Activated naive CD4-positive, alpha-beta T cell treated with anti-CD3 and anti-CD28 coated beads, Interleukin-2, amount 10 ng/mL, durations not matched to agents 7 days and 5 days (primary cell): ENCODE measurements around the gene TMEM131.
"Not testable (repeated sequence)": the region's sequence is repeated elsewhere in the genome, so short reads cannot be mapped to it uniquely, and the experiment has no call there.

Experiments
- CTCF ChIA-PET: fragments of 350-600 bp; sonication (Branson Sonifier 250); formaldehyde crosslinking; loops from one replicate; lab custom pipeline; 2021; ENCODE audit warnings: antibody characterized with exemption; lab: Charles Lee
- DNase-seq: peaks from one replicate; pipeline ENCODE4 v3.0.0-alpha.2; 2020
- H3K27ac Mint-ChIP-seq: one replicate; pipeline ENCODE4 v1.8.0; 2021; ENCODE audit warnings: mild to moderate bottlenecking, moderate library complexity, mixed read lengths
- H3K27me3 Mint-ChIP-seq: one replicate; pipeline ENCODE4 v1.8.0; 2021; ENCODE audit warnings: mild to moderate bottlenecking, mixed read lengths
- H3K36me3 Mint-ChIP-seq: one replicate; pipeline ENCODE4 v1.8.0; 2021; ENCODE audit warnings: mixed read lengths
- H3K4me1 Mint-ChIP-seq: one replicate; pipeline ENCODE4 v1.8.0; 2021; ENCODE audit warnings: mixed read lengths
- H3K4me3 Mint-ChIP-seq: one replicate; pipeline ENCODE4 v1.8.0; 2021; ENCODE audit warnings: mild to moderate bottlenecking, moderate library complexity, mixed read lengths
- H3K9me3 Mint-ChIP-seq: one replicate; pipeline ENCODE4 v1.8.0; 2021; ENCODE audit warnings: mixed read lengths

TMEM131 gene

DNA sequence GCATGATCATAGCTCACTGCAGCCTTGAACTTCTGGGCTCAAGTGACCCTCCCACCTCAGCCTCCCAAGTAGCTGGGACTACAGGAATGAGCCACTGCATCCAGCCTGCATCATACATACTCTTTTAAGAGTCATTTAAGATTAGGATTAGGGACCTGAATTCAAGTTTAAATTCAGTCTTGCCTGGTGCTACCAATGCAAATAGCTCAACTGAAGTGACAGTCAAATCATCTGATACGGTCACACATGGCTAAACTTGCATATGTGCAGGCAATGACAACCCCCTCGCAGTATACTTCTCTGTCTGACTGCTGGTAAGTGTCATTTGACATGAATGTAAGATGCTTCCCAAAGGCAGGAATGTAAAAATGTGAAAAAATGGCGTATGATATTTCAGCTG, 31.8 kb upstream of the TMEM131 start:
- H3K4me1 Mint-ChIP-seq = peaks cover 26% of the 10 kb centered on the region
- H3K4me3 Mint-ChIP-seq = no peak overlapping the region
- no peaks in the 10 kb centered on the region for H3K36me3 Mint-ChIP-seq
- CTCF ChIA-PET = no interaction called here
- H3K27me3 Mint-ChIP-seq = peaks cover 9% of the 10 kb centered on the region
- no peak for DNase-seq
- no peak overlapping the region for H3K27ac Mint-ChIP-seq
- H3K9me3 Mint-ChIP-seq = no peaks in the 10 kb centered on the region

DNA sequence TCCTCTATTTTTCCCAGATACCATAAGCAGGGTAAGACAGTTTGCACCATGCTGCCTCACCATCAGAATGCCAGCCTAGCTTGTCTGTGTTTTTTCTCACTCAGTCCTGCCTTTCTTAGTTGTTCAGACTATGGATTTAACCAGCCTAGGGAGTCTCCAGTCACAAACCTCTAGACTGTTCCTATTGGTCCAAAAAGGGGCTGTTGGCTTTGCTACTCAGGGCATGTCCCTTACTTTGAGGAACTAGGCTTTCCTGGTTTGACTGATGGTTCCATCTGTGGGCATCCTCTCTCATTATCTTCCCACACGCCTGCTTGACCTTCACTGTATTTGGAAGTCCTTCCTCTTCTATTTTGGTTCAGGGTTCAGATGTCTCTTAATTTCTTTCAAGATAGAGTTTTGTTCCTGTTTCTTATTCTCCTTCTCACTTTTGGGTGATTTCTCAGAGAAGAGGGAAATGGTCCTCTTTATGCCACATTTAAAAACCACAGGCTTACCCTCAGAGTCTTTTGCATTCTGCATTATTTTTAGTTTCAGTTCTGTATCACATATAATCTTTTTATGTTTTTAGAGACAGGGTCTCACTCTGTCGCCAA, 31.3 kb upstream of the TMEM131 start:
- peaks cover 26% of the 10 kb centered on the region for H3K4me1 Mint-ChIP-seq
- H3K4me3 Mint-ChIP-seq = no peak overlapping the region
- H3K9me3 Mint-ChIP-seq = no peaks in the 10 kb centered on the region
- CTCF ChIA-PET = interaction anchor here (1.2 kb wide), 1 partner anchor 28 kb away, joined by 3 read pairs; no protein-coding TSS in a partner anchor
- no peak overlapping the region for H3K27ac Mint-ChIP-seq
- H3K36me3 Mint-ChIP-seq = no peaks in the 10 kb centered on the region
- no peak for DNase-seq
- H3K27me3 Mint-ChIP-seq = peaks cover 9% of the 10 kb centered on the region

DNA sequence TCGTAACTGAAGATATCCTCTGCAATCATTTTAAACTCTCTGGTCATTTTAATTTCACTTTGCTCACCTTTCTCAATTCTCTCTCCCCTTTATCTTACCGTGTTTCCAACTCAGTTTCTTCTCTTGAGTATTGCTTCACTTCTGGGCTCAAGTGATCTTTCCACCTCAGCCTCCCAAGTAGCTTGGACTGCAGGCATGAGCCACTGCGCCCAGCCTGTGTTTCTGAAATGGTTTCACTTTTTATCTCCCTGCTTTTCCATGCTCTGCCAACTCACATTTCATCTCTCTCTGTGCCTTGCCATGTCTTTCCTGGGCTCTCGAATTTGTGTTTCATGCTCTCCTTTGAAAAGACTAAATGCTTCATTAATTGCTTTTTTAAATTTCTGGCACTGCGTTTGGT, 30.5 kb upstream of the TMEM131 start:
- no peak for DNase-seq
- H3K36me3 Mint-ChIP-seq = no peaks in the 10 kb centered on the region
- peaks cover 9% of the 10 kb centered on the region for H3K27me3 Mint-ChIP-seq
- H3K9me3 Mint-ChIP-seq = no peaks in the 10 kb centered on the region
- peaks cover 26% of the 10 kb centered on the region for H3K4me1 Mint-ChIP-seq
- CTCF ChIA-PET = interaction anchor here (1.1 to 1.5 kb wide), 3 partner anchors 10 to 27 kb away, joined by 3 to 6 read pairs (median 3); no protein-coding TSS in a partner anchor
- no peak overlapping the region for H3K4me3 Mint-ChIP-seq
- H3K27ac Mint-ChIP-seq = no peak overlapping the region

DNA sequence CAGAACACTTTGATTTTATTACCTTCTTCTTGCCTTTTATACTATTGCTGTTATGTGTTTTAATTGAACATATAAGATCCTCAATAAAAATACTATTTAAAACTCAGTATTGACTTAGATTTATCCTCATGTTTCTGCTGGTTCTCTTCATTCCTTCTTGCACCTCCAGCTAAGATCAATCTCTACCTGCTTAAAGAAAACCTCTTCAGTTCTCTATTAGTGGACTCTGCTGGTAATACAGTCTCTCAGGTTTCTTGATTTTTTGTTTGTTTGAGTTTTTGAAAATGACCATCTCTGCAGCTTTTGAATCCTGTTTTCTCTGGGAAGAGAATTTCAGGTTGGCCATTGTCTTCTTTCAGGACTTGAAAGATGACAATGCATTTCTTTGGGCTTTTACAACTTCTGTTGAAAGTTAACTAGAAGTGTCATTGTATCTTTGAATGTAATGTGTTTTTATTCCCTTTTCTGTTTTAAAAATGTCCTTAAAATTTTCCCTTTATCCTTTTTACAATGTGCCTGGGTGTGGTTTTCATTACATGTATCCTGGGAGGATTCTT, 29.8 kb upstream of the TMEM131 start:
- Mint-ChIP-seq H3K36me3 (no peaks in the 10 kb centered on the region), H3K4me1 (peaks cover 26% of the 10 kb centered on the region), H3K4me3 (no peak overlapping the region), H3K27ac (no peak overlapping the region), H3K27me3 (peaks cover 9% of the 10 kb centered on the region), H3K9me3 (no peaks in the 10 kb centered on the region)
- no peak for DNase-seq
- CTCF ChIA-PET = interaction anchor here (0.8 to 1.5 kb wide), 4 partner anchors 10 to 321 kb away, joined by 3 to 6 read pairs (median 3); no protein-coding TSS in a partner anchor

DNA sequence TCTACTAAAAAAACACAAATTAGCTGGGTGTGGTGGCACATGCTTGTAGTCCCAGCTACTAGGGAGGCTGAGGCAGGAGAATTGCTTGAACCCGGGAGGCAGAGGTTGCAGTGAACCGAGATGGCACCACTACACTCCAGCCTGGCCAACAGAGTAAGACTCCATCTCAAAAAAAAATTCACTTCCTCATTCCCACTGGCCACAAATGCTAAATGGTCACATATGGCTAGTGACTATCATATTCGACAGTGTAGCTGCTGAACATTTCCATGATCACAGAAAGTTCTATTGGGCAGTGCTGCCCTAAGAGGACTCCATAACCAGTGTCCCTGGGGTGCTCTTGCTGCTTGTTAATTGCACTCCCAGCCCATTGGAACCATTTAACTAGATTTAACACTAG, 26.3 kb upstream of the TMEM131 start:
- H3K9me3 Mint-ChIP-seq, H3K27me3 Mint-ChIP-seq, H3K27ac Mint-ChIP-seq, DNase-seq, H3K36me3 Mint-ChIP-seq, CTCF ChIA-PET, H3K4me3 Mint-ChIP-seq: not testable (repeated sequence)
- peaks cover 14% of the 10 kb centered on the region for H3K4me1 Mint-ChIP-seq

DNA sequence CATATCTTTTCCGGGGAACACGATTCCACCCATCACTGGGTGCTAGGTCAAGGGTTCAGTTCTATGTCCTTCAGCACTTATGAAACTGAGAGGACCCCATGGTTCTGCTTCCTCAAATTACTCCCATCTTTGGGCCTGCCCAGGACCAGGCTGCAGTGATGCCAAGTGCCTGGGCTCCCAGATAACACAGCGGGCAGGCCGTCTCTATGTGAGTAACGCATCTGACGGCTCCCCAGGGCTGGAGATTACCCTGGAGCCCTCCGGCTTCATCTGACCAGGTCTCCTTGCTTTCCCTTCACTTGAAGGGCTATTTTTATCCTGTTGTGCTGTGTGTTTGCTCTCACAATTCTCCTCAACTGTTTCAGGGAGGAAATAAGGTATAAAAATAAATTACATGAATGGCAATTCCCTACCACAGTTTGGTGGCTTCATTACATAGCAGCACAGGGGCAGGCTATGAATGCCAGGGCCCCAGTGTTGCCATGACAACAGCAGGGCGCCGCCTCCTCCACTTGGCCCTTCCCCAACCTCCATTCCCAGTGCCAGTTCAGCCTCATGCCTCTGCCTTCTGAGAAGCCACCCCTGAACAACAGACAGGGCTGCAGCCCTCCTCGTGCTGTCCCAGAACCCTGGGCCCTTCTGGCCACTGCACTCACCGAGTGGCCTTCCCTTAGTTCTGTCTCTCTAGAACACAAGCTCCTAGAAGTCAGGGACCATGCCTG, 25.4 kb upstream of the TMEM131 start:
- DNase-seq = no peak
- Mint-ChIP-seq H3K4me3 (no peak overlapping the region), H3K27me3 (peaks cover under 1% of the 10 kb centered on the region), H3K9me3 (no peaks in the 10 kb centered on the region), H3K4me1 (peaks cover 4% of the 10 kb centered on the region), H3K27ac (no peak overlapping the region), H3K36me3 (no peaks in the 10 kb centered on the region)
- CTCF ChIA-PET = no interaction called here

DNA sequence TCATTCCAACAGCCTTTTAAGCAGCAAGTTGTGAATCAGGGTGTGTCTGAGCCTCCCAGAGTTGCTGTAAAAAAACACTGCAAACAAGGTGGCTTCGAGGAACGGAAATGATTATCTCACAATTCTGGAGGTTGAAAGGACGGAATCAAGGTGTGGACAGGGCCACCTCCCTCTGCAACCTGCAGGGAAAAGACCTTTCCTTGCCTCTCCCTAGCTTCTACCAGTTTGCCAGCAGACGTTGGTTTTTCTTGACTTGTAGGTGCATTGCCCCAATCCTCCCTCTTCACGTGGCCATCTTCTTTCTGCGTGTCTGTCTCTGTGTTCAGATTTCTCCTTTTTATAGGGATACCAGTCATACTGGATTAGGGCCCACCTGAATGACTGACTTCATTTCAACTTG, 24.8 kb upstream of the TMEM131 start:
- Mint-ChIP-seq H3K27me3 (no peaks in the 10 kb centered on the region), H3K27ac (no peak overlapping the region), H3K9me3 (no peaks in the 10 kb centered on the region), H3K4me1 (no peaks in the 10 kb centered on the region), H3K4me3 (no peak overlapping the region), H3K36me3 (no peaks in the 10 kb centered on the region)
- no peak for DNase-seq
- CTCF ChIA-PET = no interaction called here

DNA sequence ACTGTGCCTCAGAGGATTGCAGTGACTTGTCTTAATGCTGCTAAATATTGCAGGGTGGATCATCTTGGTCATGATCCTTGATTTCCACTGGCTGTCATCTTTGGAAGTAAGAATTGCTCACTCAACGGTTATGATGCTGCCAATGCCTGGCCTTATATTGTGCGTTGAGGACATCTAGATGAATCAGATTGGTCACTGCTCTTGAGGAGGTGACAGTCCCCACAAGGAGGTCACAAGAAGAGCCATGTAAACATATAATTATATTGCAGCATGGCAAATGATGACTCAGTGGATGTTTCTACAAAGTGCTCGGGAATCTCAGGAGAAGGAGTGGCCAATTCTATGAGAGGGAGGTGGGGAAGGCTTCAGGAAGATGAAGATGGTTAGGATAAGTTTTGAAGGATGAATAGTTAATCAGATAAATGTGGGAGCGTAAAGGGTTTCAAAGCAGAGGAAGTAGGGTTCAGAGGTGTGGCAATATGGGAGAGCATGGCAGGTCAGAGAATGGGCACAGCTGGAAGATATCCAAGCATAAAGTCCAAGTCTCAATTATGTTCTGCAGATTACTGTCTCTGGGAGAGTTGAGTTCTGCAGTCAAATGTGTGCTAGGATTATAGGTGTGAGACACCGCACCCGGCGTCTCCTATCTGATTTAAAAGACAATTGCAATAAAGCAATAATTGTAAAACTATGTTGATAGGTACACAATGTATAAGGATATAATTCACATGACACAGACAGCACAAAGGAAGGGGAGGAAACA, 21.3 kb upstream of the TMEM131 start:
- Mint-ChIP-seq H3K36me3 (no peaks in the 10 kb centered on the region), H3K4me1 (no peaks in the 10 kb centered on the region), H3K27me3 (no peaks in the 10 kb centered on the region), H3K9me3 (no peaks in the 10 kb centered on the region), H3K4me3 (no peak overlapping the region), H3K27ac (no peak overlapping the region)
- CTCF ChIA-PET = no interaction called here
- no peak for DNase-seq

DNA sequence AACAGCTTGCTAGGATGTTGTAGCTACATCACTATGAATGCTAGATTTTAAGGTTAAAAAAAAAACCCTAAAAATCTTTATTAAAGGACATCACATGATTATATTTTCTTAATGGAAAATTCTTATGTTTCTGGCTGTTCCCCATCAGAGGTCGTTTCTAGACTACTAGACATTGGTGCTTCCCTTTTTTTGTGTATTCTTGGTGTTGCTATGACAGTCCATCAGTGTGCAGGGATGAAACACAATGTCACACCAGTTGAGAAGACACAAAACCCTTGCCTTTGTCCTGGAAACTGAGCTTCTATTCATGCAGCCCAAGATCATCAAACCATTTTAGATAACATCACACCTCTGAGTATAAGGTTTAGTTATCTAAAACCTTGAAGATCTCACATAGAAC, 19.9 kb upstream of the TMEM131 start:
- no peaks in the 10 kb centered on the region for H3K36me3 Mint-ChIP-seq
- H3K27ac Mint-ChIP-seq = no peak overlapping the region

DNA sequence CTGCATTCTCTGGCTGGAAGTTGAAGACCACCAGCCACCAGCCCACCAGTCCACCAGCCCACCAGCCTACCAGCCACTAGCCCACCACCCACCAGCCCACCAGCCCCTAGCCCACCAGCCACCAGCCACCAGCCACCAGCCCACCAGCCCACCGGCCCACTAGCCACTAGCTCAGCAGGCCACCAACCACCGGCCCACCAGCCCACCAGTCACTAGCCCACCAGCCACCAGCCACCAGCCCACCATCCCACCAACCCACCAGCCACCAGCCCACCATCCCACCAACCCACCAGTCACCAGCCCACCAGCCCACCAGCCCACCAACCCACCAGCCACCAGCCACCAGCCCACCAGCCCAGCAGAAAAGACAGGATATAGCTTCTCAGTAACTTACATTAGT, 18.6 kb upstream of the TMEM131 start:
- Mint-ChIP-seq H3K4me3 (no peak overlapping the region), H3K9me3 (no peaks in the 10 kb centered on the region), H3K36me3 (no peaks in the 10 kb centered on the region), H3K27me3 (no peaks in the 10 kb centered on the region), H3K4me1 (no peaks in the 10 kb centered on the region), H3K27ac (no peak overlapping the region)
- CTCF ChIA-PET = no interaction called here
- DNase-seq = no peak

More for the DNA sequence above, 19.9 kb upstream of the TMEM131 start:
- no peak for DNase-seq
- no peak overlapping the region for H3K4me3 Mint-ChIP-seq
- H3K4me1 Mint-ChIP-seq = no peaks in the 10 kb centered on the region
- H3K27me3 Mint-ChIP-seq = no peaks in the 10 kb centered on the region
- no peaks in the 10 kb centered on the region for H3K9me3 Mint-ChIP-seq
- CTCF ChIA-PET = interaction anchor here (1.3 kb wide), 1 partner anchor 10 kb away, joined by 6 read pairs; no protein-coding TSS in a partner anchor

DNA sequence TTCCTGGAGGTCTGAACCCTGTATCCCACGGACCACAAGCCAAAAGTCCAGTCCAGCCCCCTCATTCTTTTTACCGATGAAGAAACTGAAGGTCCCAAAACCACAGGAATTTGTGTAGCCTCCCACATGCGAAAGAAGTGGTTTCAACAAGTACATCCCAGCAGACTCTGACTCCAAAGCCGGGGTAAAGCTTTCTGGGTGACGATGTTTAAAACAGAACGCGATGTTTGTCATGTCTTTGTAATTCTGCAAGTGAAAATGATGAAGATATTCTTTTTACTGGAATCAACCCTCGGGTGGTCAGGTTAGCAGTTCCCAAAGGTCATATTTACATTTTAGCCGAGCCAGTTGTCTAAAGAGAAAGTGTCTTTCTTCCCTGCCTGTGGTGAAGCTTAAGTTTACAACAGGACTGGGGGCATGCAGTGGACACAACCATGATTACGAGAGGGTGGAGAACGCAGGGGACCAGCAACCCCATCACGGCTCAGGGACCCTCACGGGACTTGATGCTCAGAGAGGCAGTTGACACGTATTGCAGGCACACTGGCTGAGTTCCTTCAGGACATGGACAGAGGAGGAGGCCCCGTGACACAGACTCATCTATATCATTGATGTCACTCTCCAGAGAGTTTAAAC, 17.8 kb upstream of the TMEM131 start:
- DNase-seq = no peak
- Mint-ChIP-seq H3K4me1 (no peaks in the 10 kb centered on the region), H3K27me3 (no peaks in the 10 kb centered on the region), H3K36me3 (no peaks in the 10 kb centered on the region), H3K27ac (no peak overlapping the region), H3K4me3 (no peak overlapping the region), H3K9me3 (no peaks in the 10 kb centered on the region)
- CTCF ChIA-PET = no interaction called here

DNA sequence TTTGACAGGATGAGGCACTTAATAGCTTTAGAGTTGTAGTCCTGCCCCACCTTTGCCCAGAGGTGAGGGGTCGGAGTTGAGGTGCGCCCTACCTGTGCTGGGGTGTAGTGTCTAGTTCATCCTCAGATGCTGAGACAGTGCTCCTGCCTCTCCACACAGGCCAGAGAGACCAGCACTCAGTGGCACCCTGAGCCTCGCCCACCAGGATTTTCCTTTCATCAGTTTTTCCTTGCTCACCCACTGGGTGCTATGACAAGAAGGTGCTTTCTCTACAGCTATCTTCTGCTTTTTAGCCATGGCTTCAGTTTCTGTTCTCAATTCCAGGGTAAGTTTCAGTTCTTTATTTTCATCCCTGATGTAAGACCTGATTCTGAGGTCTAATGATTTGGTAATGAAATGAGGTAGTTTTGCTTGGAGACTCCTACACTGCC, 16.8 kb upstream of the TMEM131 start:
- no peaks in the 10 kb centered on the region for H3K27me3 Mint-ChIP-seq
- no peaks in the 10 kb centered on the region for H3K36me3 Mint-ChIP-seq
- no peak for DNase-seq
- no peak overlapping the region for H3K4me3 Mint-ChIP-seq
- CTCF ChIA-PET = interaction anchor here (0.8 kb wide), 1 partner anchor 13 kb away, joined by 3 read pairs; no protein-coding TSS in a partner anchor
- no peak overlapping the region for H3K27ac Mint-ChIP-seq
- H3K9me3 Mint-ChIP-seq = no peaks in the 10 kb centered on the region
- H3K4me1 Mint-ChIP-seq = no peaks in the 10 kb centered on the region

DNA sequence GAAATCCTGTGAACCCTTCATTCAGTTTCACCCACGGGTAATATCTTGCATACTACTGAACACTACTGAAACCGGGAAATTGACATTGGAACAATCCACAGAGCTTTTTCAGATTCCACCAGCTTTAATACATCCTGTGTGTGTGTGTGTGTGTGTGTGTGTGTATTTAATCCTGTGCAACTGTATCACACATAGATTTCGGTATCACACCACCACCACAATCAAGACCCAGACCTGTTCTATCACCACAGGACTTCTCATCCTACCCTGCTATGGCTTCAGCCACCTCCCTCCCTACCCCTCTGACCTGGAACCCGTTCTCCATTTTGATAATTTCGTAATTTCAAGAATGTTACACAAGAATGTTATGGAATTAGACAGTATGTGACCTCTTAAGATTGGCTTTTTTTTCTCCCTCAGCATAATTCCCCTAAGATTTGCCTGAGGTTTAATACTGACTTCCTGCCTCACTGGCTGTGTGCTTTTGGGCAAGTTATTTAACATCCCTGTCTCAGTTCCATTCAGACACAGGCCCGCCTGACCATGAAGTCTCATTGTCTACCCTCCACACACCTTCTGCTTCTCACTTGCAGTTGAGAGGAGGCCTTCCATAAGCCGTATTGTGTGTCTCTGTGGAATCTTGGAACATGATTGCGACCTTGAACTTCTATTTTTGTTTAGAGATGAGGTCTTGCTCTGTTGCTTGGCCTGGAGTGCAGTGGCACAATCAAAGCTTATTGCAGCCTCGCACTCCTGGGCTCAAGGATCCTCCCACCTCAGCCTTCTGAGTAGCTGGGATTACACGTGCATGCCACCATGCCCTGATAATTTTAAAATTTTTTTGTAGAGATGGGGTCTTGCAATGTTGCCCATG, 14.4 kb upstream of the TMEM131 start:
- CTCF ChIA-PET = no interaction called here
- Mint-ChIP-seq H3K4me1 (no peaks in the 10 kb centered on the region), H3K27me3 (no peaks in the 10 kb centered on the region), H3K9me3 (no peaks in the 10 kb centered on the region), H3K36me3 (no peaks in the 10 kb centered on the region), H3K27ac (no peak overlapping the region), H3K4me3 (no peak overlapping the region)
- no peak for DNase-seq
